GM19035 (cell line): ENCODE data around the gene KLF16.
"Not testable (repeated sequence)": the region's sequence is repeated elsewhere in the genome, so short reads cannot be mapped to it uniquely, and the experiment has no call there.

Experiments used
- ATAC-seq: cut with Tn5 transposase; IDR thresholded peaks from one replicate; pipeline ENCODE4 v1.9.1; 2021; ENCODE audit not compliant: unreplicated experiment

The KLF16 gene

GRCh38 chr19:1863328-1863637 lies at the start of gene KLF16:
TSS of gene KLF16 (minus strand) at chr19:1863579. CDS start at chr19:1863497, 82 bp downstream.
- ATAC-seq: peak; percentile 3

- no peak for ATAC-seq
Observed at GRCh38 chr19:1912760-1913505, 49.6 kb upstream of the KLF16 start.

GRCh38 chr19:1911995-1912394 lies 48.6 kb upstream of the KLF16 start:
- no peak for ATAC-seq

- no peak for ATAC-seq
Observed at GRCh38 chr19:1911098-1911497, 47.7 kb upstream of the KLF16 start.

- no peak for ATAC-seq
Observed at GRCh38 chr19:1910177-1910576, 46.8 kb upstream of the KLF16 start.

- no peak for ATAC-seq
Observed at GRCh38 chr19:1909761-1910080, 46.3 kb upstream of the KLF16 start.

GRCh38 chr19:1908364-1908678 lies 44.9 kb upstream of the KLF16 start:
- no peak for ATAC-seq

GRCh38 chr19:1907563-1908363 lies 44.4 kb upstream of the KLF16 start:
- no peak for ATAC-seq

- ATAC-seq: no peak
Observed at GRCh38 chr19:1906985-1907562, 43.7 kb upstream of the KLF16 start.

GRCh38 chr19:1905863-1906375 lies 42.5 kb upstream of the KLF16 start:
- no peak for ATAC-seq

- ATAC-seq: peak; percentile 90
Observed at GRCh38 chr19:1905110-1905862, 41.9 kb upstream of the KLF16 start, which contains the start of the genes ADAT3 and SCAMP4. TSS of gene ADAT3 (plus strand) at chr19:1905399. CDS start at chr19:1912048, 6,649 bp downstream. TSS of gene SCAMP4 (plus strand) at chr19:1905399. CDS start at chr19:1915020, 9,621 bp downstream.

- ATAC-seq: no peak
Observed at GRCh38 chr19:1904860-1905109, 41.4 kb upstream of the KLF16 start.

- ATAC-seq: no peak
Observed at GRCh38 chr19:1902923-1903322, 39.5 kb upstream of the KLF16 start.

GRCh38 chr19:1901940-1902404 lies 38.6 kb upstream of the KLF16 start:
- no peak for ATAC-seq

GRCh38 chr19:1896508-1896907 lies 33.1 kb upstream of the KLF16 start:
- ATAC-seq: no peak

- ATAC-seq: no peak
Observed at GRCh38 chr19:1893791-1894190, 30.4 kb upstream of the KLF16 start.

GRCh38 chr19:1889907-1890306 lies 26.5 kb upstream of the KLF16 start:
- no peak for ATAC-seq

GRCh38 chr19:1888385-1888784 lies 25.0 kb upstream of the KLF16 start:
- ATAC-seq: no peak

- ATAC-seq: not testable (repeated sequence)
Observed at GRCh38 chr19:1886360-1886759, 23.0 kb upstream of the KLF16 start.

- ATAC-seq: peak; percentile 79
Observed at GRCh38 chr19:1885398-1886119, 22.2 kb upstream of the KLF16 start, which contains the start of gene ABHD17A. TSS of gene ABHD17A (minus strand) at chr19:1885496. CDS start at chr19:1881566, 3,930 bp downstream.
